GM19043 (cell line): Measurements from ENCODE around the gene DLST.

ENCODE experiments used
- ATAC-seq: cut with Tn5 transposase; IDR thresholded peaks from one replicate; pipeline ENCODE4 v1.9.1; 2021; ENCODE audit warnings: low read depth; ENCODE audit not compliant: unreplicated experiment

The DLST gene

GRCh38 chr14:74881431-74882102 lies at the start of gene DLST:
Gene DLST (plus strand): TSS chr14:74881916. CDS start chr14:74881954, 38 bp downstream.
- peak; percentile 94 for ATAC-seq

GRCh38 chr14:74832849-74833248 lies 48.9 kb upstream of the DLST start:
- no peak for ATAC-seq

DNA sequence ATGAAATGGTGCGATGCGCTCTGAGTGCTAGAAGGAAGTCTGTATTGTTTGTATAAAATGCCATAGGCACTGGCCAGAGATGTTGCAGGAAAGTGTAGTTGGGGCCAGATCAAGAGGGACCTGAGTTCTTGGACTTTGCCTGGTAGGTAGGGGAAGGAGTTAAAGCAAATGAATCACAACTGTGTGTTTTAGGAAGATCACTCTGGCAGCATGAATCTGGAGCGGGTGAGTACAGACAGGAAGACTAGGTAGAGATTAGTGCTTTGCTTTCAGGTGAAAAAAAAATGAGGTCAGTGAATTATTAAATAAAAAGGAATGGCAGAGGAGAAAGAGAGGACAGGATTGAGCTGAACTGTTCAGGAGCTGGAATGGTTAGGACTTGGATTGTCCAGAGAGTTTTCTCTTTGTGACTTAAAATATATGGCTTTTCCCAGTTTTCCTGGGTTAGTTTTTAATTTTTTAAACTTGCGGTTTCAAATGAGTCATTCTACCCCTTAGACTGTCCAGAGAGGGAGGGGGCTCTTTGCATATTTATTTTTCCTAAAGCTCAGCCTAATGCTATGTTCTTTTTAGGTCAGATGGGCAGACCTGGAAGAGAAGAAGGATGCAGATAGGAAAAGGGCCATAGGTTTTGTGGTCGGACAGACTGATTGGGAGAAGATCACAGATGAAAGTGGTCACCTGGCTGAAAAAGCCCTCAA lies 46.9 kb upstream of the DLST start:
- no peak for ATAC-seq

- ATAC-seq = no peak
Observed at GRCh38 chr14:74835645-74836250, 46.0 kb upstream of the DLST start.

- no peak for ATAC-seq
Observed at GRCh38 chr14:74836251-74836960, 45.3 kb upstream of the DLST start.

DNA sequence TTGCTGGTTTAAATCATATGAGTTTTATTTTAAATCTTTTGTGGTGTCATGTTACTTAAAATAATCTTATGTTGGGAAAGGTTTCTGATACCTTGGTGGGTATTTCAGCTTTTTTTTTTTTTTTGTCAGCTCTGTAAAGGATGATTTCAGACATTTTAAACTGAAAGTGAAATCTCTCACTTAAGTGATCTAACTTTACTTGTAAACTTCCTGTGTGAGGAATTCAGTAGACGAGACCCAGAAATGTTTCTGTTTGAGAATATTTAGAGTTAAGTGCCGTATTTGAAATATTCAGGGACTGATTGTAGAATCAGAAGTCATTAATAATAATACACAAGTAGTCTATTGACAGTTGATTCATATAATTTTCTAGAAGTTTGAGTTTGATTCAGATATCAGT lies 43.5 kb upstream of the DLST start:
- ATAC-seq = no peak

DNA sequence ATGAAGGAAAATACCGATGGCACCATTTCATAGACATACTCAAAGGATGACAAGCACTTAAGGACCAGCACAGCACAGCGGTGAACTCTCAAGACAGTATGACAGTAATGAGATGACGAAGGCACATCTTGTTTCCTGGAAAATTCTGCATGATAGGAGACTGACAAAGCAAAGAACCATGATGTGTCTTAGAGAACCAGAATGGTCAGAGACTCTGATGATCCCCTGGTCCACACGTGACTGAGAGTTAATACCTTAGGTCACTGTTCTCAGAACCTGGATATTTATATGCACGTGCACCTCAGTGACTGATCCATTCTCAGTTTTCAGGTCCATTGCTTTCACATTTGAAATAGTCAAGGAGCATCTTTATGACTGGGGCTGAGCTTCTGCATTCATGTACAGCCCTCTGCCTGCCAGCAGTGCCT lies 41.1 kb upstream of the DLST start:
- peak; percentile 44 for ATAC-seq

- peak; percentile 70 for ATAC-seq
Observed at GRCh38 chr14:74841230-74842207, 40.2 kb upstream of the DLST start.

- ATAC-seq = no peak
Observed at GRCh38 chr14:74843653-74844052, 38.1 kb upstream of the DLST start.

GRCh38 chr14:74846168-74846567 lies 35.5 kb upstream of the DLST start:
- ATAC-seq = no peak

GRCh38 chr14:74846968-74847665 lies 34.6 kb upstream of the DLST start:
- ATAC-seq = no peak

- no peak for ATAC-seq
Observed at GRCh38 chr14:74848768-74849167, 32.9 kb upstream of the DLST start.

- ATAC-seq = no peak
Observed at GRCh38 chr14:74852922-74853530, 28.7 kb upstream of the DLST start.

DNA sequence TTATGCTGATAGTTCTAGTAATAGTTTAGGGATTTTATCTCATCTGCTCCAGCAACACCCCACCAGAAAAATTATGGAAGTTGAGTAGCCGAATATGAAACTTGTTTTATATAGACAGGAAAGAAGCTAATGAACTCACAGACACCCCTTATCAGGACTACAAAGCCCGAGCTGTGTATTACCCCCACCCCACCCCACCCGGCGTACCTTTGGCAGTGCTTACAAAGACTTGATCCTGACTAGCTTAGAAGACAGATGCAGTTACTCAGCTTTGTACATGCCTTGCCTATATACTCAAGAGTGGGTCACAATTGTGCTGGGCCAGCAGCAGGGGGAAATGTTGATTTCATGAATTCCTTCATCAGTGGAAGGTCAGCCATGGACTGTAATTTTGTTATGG lies 28.1 kb upstream of the DLST start:
- ATAC-seq = no peak

- no peak for ATAC-seq
Observed at GRCh38 chr14:74855021-74855420, 26.7 kb upstream of the DLST start.

GRCh38 chr14:74855945-74856344 lies 25.8 kb upstream of the DLST start:
- ATAC-seq = no peak

DNA sequence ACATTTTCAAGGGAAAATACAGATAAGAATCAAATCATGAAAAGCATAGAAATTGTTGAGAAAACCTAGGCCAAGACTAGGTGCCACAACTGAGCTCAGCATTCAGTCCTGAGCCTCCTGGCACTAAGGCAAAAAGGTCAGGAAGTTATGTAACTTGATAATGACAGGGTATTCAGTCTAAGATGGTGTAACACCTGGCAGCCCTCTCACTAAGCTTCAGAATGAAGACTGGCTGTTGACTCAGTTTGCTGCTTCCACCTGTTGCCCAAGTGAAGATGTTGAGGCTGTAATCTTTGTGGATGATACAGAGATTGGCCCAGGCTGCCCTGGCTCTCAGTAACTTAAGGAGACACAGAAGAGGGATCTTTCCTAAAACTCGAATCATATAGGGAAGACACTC lies 25.4 kb upstream of the DLST start:
- ATAC-seq = no peak

- ATAC-seq = no peak
Observed at GRCh38 chr14:74858022-74858421, 23.7 kb upstream of the DLST start.
